ENCODE results near the gene PTCHD1.

The PTCHD1 gene

GRCh38 chrX:23386726-23387125, 52.1 kb downstream of the PTCHD1 start:
- Mint-ChIP-seq H3K27ac (peak overlapping the region; percentile 32), H3K4me1 (peaks cover 49% of the 10 kb centered on the region), H3K27me3 (ENCODE audit: low read depth, poor library complexity) (no peaks in the 10 kb centered on the region), H3K36me3 (ENCODE audit: low read depth) (no peaks in the 10 kb centered on the region), H3K9me3 (peaks cover 11% of the 10 kb centered on the region), H3K4me3 (no peak overlapping the region)
- DNase-seq = no peak
- TF ChIP-seq, protein P1, sequence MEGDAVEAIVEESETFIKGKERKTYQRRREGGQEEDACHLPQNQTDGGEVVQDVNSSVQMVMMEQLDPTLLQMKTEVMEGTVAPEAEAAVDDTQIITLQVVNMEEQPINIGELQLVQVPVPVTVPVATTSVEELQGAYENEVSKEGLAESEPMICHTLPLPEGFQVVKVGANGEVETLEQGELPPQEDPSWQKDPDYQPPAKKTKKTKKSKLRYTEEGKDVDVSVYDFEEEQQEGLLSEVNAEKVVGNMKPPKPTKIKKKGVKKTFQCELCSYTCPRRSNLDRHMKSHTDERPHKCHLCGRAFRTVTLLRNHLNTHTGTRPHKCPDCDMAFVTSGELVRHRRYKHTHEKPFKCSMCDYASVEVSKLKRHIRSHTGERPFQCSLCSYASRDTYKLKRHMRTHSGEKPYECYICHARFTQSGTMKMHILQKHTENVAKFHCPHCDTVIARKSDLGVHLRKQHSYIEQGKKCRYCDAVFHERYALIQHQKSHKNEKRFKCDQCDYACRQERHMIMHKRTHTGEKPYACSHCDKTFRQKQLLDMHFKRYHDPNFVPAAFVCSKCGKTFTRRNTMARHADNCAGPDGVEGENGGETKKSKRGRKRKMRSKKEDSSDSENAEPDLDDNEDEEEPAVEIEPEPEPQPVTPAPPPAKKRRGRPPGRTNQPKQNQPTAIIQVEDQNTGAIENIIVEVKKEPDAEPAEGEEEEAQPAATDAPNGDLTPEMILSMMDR (IDR thresholded peaks at IDR 0.05) = no peak

DNA sequence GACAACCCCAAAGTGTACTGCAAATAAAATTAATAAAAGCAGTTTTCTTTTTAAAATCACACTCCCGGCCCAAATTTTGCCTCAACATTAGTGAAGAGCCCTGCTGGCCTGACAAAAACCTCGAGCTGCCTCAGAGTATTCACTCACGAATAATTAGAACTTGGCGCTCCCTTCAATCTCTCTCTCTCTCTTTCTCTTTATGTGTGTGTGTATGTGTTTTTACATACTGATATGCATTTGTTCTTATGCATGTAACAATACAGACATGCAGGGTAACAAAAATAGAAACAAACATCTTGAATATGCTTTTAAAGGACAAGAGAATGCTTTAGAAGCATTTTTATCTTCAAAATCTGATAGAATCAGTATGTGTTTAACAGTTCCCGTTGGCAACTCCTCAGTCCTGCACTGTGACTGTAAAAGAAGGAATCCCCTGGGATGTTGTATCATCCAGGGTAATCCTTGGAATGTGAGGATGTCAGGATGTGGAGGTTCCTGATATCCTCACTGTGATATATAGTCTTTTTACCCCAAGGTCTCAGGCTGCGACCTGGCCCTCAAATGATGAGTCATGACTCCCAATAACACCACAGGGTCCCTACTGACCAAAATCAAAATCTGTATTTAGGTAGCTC, 53.0 kb downstream of the PTCHD1 start:
- no peak for DNase-seq
- Mint-ChIP-seq H3K27me3 (ENCODE audit: low read depth, poor library complexity) (no peaks in the 10 kb centered on the region), H3K4me3 (no peak overlapping the region), H3K9me3 (peaks cover 19% of the 10 kb centered on the region), H3K36me3 (ENCODE audit: low read depth) (no peaks in the 10 kb centered on the region), H3K27ac (peak overlapping the region; percentile 5), H3K4me1 (peaks cover 57% of the 10 kb centered on the region)
- TF ChIP-seq, protein P1 (IDR thresholded peaks at IDR 0.05) = no peak

- Mint-ChIP-seq H3K27me3 (ENCODE audit: low read depth, poor library complexity) (peaks cover 1% of the 10 kb centered on the region), H3K27ac (peak overlapping the region; percentile 62), H3K4me1 (peaks cover 57% of the 10 kb centered on the region), H3K9me3 (peaks cover 23% of the 10 kb centered on the region), H3K36me3 (ENCODE audit: low read depth) (no peaks in the 10 kb centered on the region), H3K4me3 (no peak overlapping the region)
- DNase-seq = no peak
- TF ChIP-seq, protein P1 (IDR thresholded peaks at IDR 0.05) = no peak
Measured at GRCh38 chrX:23389196-23389792, 54.6 kb downstream of the PTCHD1 start.

- H3K27me3 Mint-ChIP-seq (ENCODE audit: low read depth, poor library complexity) = peaks cover 3% of the 10 kb centered on the region
- TF ChIP-seq, protein P1 (IDR thresholded peaks at IDR 0.05) = no peak
Measured at GRCh38 chrX:23390979-23391378, 56.3 kb downstream of the PTCHD1 start.

GRCh38 chrX:23392195-23392594, 57.5 kb downstream of the PTCHD1 start:
- Mint-ChIP-seq H3K9me3 (peaks cover 23% of the 10 kb centered on the region), H3K4me1 (peaks cover 51% of the 10 kb centered on the region), H3K4me3 (no peak overlapping the region), H3K27me3 (ENCODE audit: low read depth, poor library complexity) (peaks cover 3% of the 10 kb centered on the region), H3K36me3 (ENCODE audit: low read depth) (no peaks in the 10 kb centered on the region), H3K27ac (no peak overlapping the region)
- TF ChIP-seq, protein P1 (IDR thresholded peaks at IDR 0.05) = no peak
- DNase-seq = no peak

More at GRCh38 chrX:23390979-23391378, 56.3 kb downstream of the PTCHD1 start:
- no peaks in the 10 kb centered on the region for H3K36me3 Mint-ChIP-seq (ENCODE audit: low read depth)
- peaks cover 57% of the 10 kb centered on the region for H3K4me1 Mint-ChIP-seq
- no peak overlapping the region for H3K4me3 Mint-ChIP-seq
- H3K9me3 Mint-ChIP-seq = peaks cover 23% of the 10 kb centered on the region
- H3K27ac Mint-ChIP-seq = peak overlapping the region; percentile 94
- DNase-seq = no peak

GRCh38 chrX:23394421-23394820, 59.8 kb downstream of the PTCHD1 start:
- DNase-seq = no peak
- H3K36me3 Mint-ChIP-seq (ENCODE audit: low read depth) = no peaks in the 10 kb centered on the region
- peaks cover 3% of the 10 kb centered on the region for H3K27me3 Mint-ChIP-seq (ENCODE audit: low read depth, poor library complexity)
- peaks cover 39% of the 10 kb centered on the region for H3K4me1 Mint-ChIP-seq
- no peak overlapping the region for H3K4me3 Mint-ChIP-seq
- no peak overlapping the region for H3K27ac Mint-ChIP-seq
- TF ChIP-seq, protein P1 (IDR thresholded peaks at IDR 0.05) = no peak
- H3K9me3 Mint-ChIP-seq = peaks cover 23% of the 10 kb centered on the region
